OCI-LY3 (cell line): ENCODE measurements around the gene GFY.

Source experiments
- CTCF ChIP-seq: fragments of 200-600, 300-600 bp; sonication (generic); IDR thresholded peaks from 2 replicates; pipeline ENCODE4 v1.5.1; 2014; ENCODE audit warnings: antibody characterized with exemption, low read length, low read depth
- EZH2phosphoT487 ChIP-seq: fragments of 200-600 bp; shearing (Covaris generic); IDR thresholded peaks from 2 replicates; pipeline ENCODE4 v1.6.1; 2018; ENCODE audit warnings: antibody characterized with exemption, mixed run types, low read depth

DNA sequence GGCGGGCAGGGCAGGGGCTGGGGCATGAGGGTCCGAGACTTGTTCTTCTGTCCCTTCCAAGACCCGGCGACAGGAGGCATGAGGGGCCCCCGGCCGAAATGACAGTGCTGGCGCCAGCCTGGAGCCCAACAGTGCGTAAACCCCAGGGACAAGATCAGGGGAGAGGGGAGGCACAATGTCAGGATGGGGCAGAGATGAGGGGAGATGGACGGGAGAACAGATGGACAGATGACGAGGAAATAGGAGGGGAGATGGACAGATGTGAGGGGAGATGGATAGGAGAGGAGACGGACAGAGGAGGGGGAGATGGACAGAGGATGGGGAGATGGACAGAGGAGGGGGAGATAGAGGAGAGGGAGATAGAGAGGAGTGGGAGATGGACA lies 49.3 kb downstream of the GFY start:
- TF ChIP-seq CTCF (no peak), EZH2phosphoT487 (no peak)
